NT2/D1 (cell line): ENCODE results near the gene BTBD1.

Experiments used
- SUZ12 ChIP-seq: IDR thresholded peaks from 2 replicates; pipeline ENCODE4 v1.6.1; 2011; ENCODE audit not compliant: insufficient read length, insufficient read depth; ENCODE audit errors: extremely low read depth
- YY1 ChIP-seq: IDR thresholded peaks from 2 replicates; pipeline ENCODE4 v1.6.1; 2011; ENCODE audit not compliant: insufficient read length, insufficient read depth
- ZNF274 ChIP-seq: IDR thresholded peaks from 2 replicates; pipeline ENCODE4 v1.6.1; 2011; ENCODE audit warnings: mild to moderate bottlenecking, low read depth, low read length

- TF ChIP-seq SUZ12, result no peak
- no peak for TF ChIP-seq YY1
- no peak for TF ChIP-seq ZNF274
Observed at GRCh38 chr15:83062768-83063180, 4.3 kb downstream of the BTBD1 start.
